ENCODE measurements around the gene CARD11.

GRCh38 chr7:3027005-3027845 is 16.4 kb downstream of the CARD11 start:
- TF ChIP-seq POLR2A (IDR thresholded peaks at IDR 0.05; ENCODE audit: low read depth, low read length) (no peak), TAF1 (IDR thresholded peaks at IDR 0.05; ENCODE audit: borderline replicate concordance, low read depth, low read length) (no peak)

Measured in GM12892 (cell line).